Uterus (tissue), 4 donors: ENCODE measurements around the gene KIRREL3. TPM values are rescaled to one million over a fixed set of nuclear protein-coding genes. Genes with fewer than 3 reads are reported as not detected.

Source experiments
- DNase-seq, 2 donors: peaks; one replicate each; pipeline ENCODE4 v3.0.0-alpha.2; 2019 to 2020
- H3K27ac ChIP-seq, 2 donors: fragments of 200-600 bp; sonication (generic); 1 replicate in 1 of 2; 2 replicates in 1 of 2; pipeline ENCODE4 v1.5.1; 2016 to 2018
- H3K27me3 ChIP-seq, 2 donors: fragments of 200-600 bp; sonication (generic); one replicate each; pipeline ENCODE4 v1.5.1; 2018 to 2019; ENCODE audit warnings: control low read depth in 1 of 2
- H3K36me3 ChIP-seq, 2 donors: fragments of 200-600 bp; sonication (generic); one replicate each; pipeline ENCODE4 v1.5.1; 2019; ENCODE audit warnings: control low read depth in 1 of 2
- H3K4me1 ChIP-seq, 2 donors: fragments of 200-600 bp; sonication (generic); one replicate each; pipeline ENCODE4 v1.5.1; 2018 to 2019; ENCODE audit warnings: control low read depth in 1 of 2
- H3K4me3 ChIP-seq, 2 donors: fragments of 200-600 bp; sonication (generic); 1 replicate in 1 of 2; 2 replicates in 1 of 2; pipeline ENCODE4 v1.5.1; 2018 to 2019; ENCODE audit warnings: mild to moderate bottlenecking in 1 of 2
- H3K9me3 ChIP-seq, 2 donors: fragments of 200-600 bp; sonication (generic); one replicate each; pipeline ENCODE4 v1.5.1; 2019; ENCODE audit warnings: control low read depth in 1 of 2
- CTCF ChIP-seq, 4 experiments: fragments of 200-600 bp in 2 of 4; fragments of 450-650 bp in 2 of 4; sonication (generic) in 2 of 4; IDR thresholded peaks; one replicate each; pipeline ENCODE4 v1.5.1; 2016 to 2019; ENCODE audit warnings: antibody characterized with exemption in 4 of 4, mild to moderate bottlenecking in 2 of 4, moderate library complexity in 1 of 4
- POLR2A ChIP-seq, 2 donors: fragments of 450-650 bp; IDR thresholded peaks; one replicate each; pipeline ENCODE4 v1.6.1; 2016; ENCODE audit warnings: antibody characterized with exemption in 2 of 2, mild to moderate bottlenecking in 1 of 2, moderate library complexity in 1 of 2
- intact Hi-C: fragments of 100-400 bp; cut with DNase I; formaldehyde crosslinking; loops from one replicate; pipeline ENCODE4 v1.15.1; 2023; ENCODE audit warnings: low total_unique reads
- total RNA-seq, 4 donors: library from RNA; depleted of rRNA in 3 of 4; stranded (reverse); fragments of >200 nt in 3 of 4; gene quantifications; one replicate each; pipeline versions ENCODE4 v1.1.0 to v1.2.4, GENCODE V29; 2014 to 2023
- donor health status: DM: yes; HTN: yes; CAD: no.

KIRREL3 gene
- total RNA-seq, 4 donors from 2014 or later: 10.0 TPM; not detected in 3

GRCh38 chr11:127017482-127017881 is 16.9 kb upstream of the KIRREL3 start:
- DNase-seq: no peak
- no peaks in the 10 kb centered on the region for H3K4me1 ChIP-seq
- no peak overlapping the region for H3K27ac ChIP-seq
- intact Hi-C loops: no loop called here
- H3K27me3 ChIP-seq: no peaks in the 10 kb centered on the region
- H3K4me3 ChIP-seq: no peak overlapping the region
- no peaks in the 10 kb centered on the region for H3K36me3 ChIP-seq
- no peak for TF ChIP-seq POLR2A (IDR thresholded peaks at IDR 0.05)
- no peak for TF ChIP-seq CTCF (IDR thresholded peaks at IDR 0.05)
- H3K9me3 ChIP-seq: no peaks in the 10 kb centered on the region

- Histone ChIP-seq H3K9me3 (no peaks in the 10 kb centered on the region), H3K36me3 (no peaks in the 10 kb centered on the region), H3K27me3 (no peaks in the 10 kb centered on the region), H3K27ac (no peak overlapping the region), H3K4me3 (no peak overlapping the region), H3K4me1 (no peaks in the 10 kb centered on the region)
- no peak for TF ChIP-seq POLR2A (IDR thresholded peaks at IDR 0.05)
- no peak for TF ChIP-seq CTCF (IDR thresholded peaks at IDR 0.05)
- DNase-seq: no peak
- intact Hi-C loops: no loop called here
These were observed 13.0 kb upstream of the KIRREL3 start for GRCh38 chr11:127013550-127013949.

- H3K4me1 ChIP-seq: no peaks in the 10 kb centered on the region
- TF ChIP-seq CTCF (IDR thresholded peaks at IDR 0.05) (no peak), POLR2A (IDR thresholded peaks at IDR 0.05) (no peak)
- peaks cover 0 to 17% of the 10 kb centered on the region in 2 donors for H3K27me3 ChIP-seq
- no peak overlapping the region for H3K4me3 ChIP-seq
- intact Hi-C loops: no loop called here
- H3K27ac ChIP-seq: no peak overlapping the region
- no peak for DNase-seq
- no peaks in the 10 kb centered on the region for H3K36me3 ChIP-seq
- H3K9me3 ChIP-seq: no peaks in the 10 kb centered on the region
These were observed 5.7 kb upstream of the KIRREL3 start for GRCh38 chr11:127006311-127006710.

- no peak for TF ChIP-seq POLR2A (IDR thresholded peaks at IDR 0.05)
- no peak for TF ChIP-seq CTCF (IDR thresholded peaks at IDR 0.05)
- Histone ChIP-seq H3K9me3 (no peaks in the 10 kb centered on the region), H3K36me3 (no peaks in the 10 kb centered on the region), H3K4me1 (no peaks in the 10 kb centered on the region), H3K4me3 (no peak overlapping the region), H3K27ac (no peak overlapping the region), H3K27me3 (peaks cover 0 to 17% of the 10 kb centered on the region in 2 donors)
- no peak for DNase-seq
- intact Hi-C loops: no loop called here
These were observed 2.9 kb upstream of the KIRREL3 start for GRCh38 chr11:127003260-127003981.

GRCh38 chr11:127002669-127003259 is 2.2 kb upstream of the KIRREL3 start:
- Histone ChIP-seq H3K9me3 (no peaks in the 10 kb centered on the region), H3K27me3 (peaks cover 0 to 17% of the 10 kb centered on the region in 2 donors), H3K36me3 (no peaks in the 10 kb centered on the region), H3K27ac (no peak overlapping the region), H3K4me1 (no peaks in the 10 kb centered on the region), H3K4me3 (no peak overlapping the region)
- TF ChIP-seq POLR2A (IDR thresholded peaks at IDR 0.05) (no peak), CTCF (IDR thresholded peaks at IDR 0.05) (no peak)
- no peak for DNase-seq
- intact Hi-C loops: no loop called here
